22Rv1 (cell line): ENCODE results near the gene DDT.
"Not testable (repeated sequence)": the region's sequence is repeated elsewhere in the genome, so short reads cannot be mapped to it uniquely, and the experiment has no call there.

Source experiments
- ZFX ChIP-seq: fragments of 450-650 bp; IDR thresholded peaks from 2 replicates; pipeline ENCODE4 v1.6.1; 2017; ENCODE audit warnings: antibody characterized with exemption, borderline replicate concordance
- TF ChIP-seq, protein P1 (sequence below): fragments of 450-650 bp; IDR thresholded peaks from 2 replicates; pipeline ENCODE4 v1.5.1; 2017; ENCODE audit warnings: mild to moderate bottlenecking

DNA sequence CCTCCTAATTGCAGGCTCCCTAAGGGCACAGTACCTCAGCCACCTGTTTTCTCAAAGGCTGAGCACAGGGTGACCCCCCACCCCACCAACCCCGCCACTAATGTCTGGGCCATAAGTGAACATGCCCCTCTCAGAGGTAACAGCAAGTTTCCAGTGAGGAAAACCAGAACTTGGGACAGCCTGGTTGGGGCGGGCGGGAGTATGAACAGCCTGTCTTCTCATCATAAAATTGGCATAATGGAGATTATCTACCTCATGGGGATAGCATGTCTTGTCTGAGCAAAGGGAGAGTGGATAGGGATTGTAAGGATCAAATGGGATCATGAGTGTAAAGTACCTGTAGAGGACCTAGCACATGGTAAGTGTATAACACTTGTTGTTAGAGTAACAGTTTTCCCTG is 2.3 kb downstream of the DDT start:
- TF ChIP-seq, protein P1, sequence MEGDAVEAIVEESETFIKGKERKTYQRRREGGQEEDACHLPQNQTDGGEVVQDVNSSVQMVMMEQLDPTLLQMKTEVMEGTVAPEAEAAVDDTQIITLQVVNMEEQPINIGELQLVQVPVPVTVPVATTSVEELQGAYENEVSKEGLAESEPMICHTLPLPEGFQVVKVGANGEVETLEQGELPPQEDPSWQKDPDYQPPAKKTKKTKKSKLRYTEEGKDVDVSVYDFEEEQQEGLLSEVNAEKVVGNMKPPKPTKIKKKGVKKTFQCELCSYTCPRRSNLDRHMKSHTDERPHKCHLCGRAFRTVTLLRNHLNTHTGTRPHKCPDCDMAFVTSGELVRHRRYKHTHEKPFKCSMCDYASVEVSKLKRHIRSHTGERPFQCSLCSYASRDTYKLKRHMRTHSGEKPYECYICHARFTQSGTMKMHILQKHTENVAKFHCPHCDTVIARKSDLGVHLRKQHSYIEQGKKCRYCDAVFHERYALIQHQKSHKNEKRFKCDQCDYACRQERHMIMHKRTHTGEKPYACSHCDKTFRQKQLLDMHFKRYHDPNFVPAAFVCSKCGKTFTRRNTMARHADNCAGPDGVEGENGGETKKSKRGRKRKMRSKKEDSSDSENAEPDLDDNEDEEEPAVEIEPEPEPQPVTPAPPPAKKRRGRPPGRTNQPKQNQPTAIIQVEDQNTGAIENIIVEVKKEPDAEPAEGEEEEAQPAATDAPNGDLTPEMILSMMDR: not testable (repeated sequence)
- not testable (repeated sequence) for TF ChIP-seq ZFX
